Stimulated activated CD8-positive, alpha-beta memory T cell treated with anti-CD3 and anti-CD28 coated beads, Interleukin-7, amount 100 ng/mL, for 1 hour (primary cell): Measurements from ENCODE around the gene ELL.
"Not testable (repeated sequence)": the region's sequence is repeated elsewhere in the genome, so short reads cannot be mapped to it uniquely, and the experiment has no call there.

Source experiments
- DNase-seq, 2 donors: peaks; one replicate each; pipeline ENCODE4 v3.0.0-alpha.2; 2020; ENCODE audit warnings: low read depth in 2 of 2

ELL gene

GRCh38 chr19:18402455-18403248 is 119.2 kb downstream of the ELL start:
- not testable (repeated sequence) for DNase-seq

- no peak for DNase-seq
Measured at GRCh38 chr19:18401580-18402112, 120.2 kb downstream of the ELL start.

GRCh38 chr19:18399008-18399407 is 122.9 kb downstream of the ELL start:
- DNase-seq = no peak

GRCh38 chr19:18397242-18398202 is 124.3 kb downstream of the ELL start, which contains the start of gene LRRC25:
Gene LRRC25, minus strand, starts transcription at chr19:18397622. Its CDS starts 659 bp downstream, at chr19:18396963.
- DNase-seq = no peak

- no peak for DNase-seq
Measured at GRCh38 chr19:18396471-18397241, 125.2 kb downstream of the ELL start.

GRCh38 chr19:18393836-18394235 is 128.0 kb downstream of the ELL start:
- no peak for DNase-seq

GRCh38 chr19:18392926-18393325 is 128.9 kb downstream of the ELL start:
- no peak for DNase-seq
